Panc1 (cell line): ENCODE results near the gene P2RX4.

Experiments
- CTCF ChIP-seq: fragments of 450-650 bp; IDR thresholded peaks from 2 replicates; pipeline ENCODE4 v1.5.1; 2017; ENCODE audit warnings: mild to moderate bottlenecking
- POLR2AphosphoS5 ChIP-seq: IDR thresholded peaks from 2 replicates; pipeline ENCODE4 v1.6.1; 2012; ENCODE audit warnings: mild to moderate bottlenecking, low read depth, low read length, moderate library complexity
- REST ChIP-seq, 2 experiments: IDR thresholded peaks; 2 replicates each; pipeline ENCODE4 v1.6.1; 2011 to 2012; ENCODE audit warnings: low read depth in 2 of 2, control low read depth in 1 of 2, low read length in 1 of 2, mild to moderate bottlenecking in 1 of 2, moderate library complexity in 1 of 2; ENCODE audit not compliant: insufficient read depth in 1 of 2
- SIN3A ChIP-seq: IDR thresholded peaks from 2 replicates; pipeline ENCODE4 v1.6.1; 2012; ENCODE audit warnings: low read depth, mild to moderate bottlenecking, low read length, moderate library complexity, borderline replicate concordance; ENCODE audit not compliant: insufficient read depth
- TCF7L2 ChIP-seq: IDR thresholded peaks from 2 replicates; pipeline ENCODE4 v1.6.1; 2011; ENCODE audit warnings: mild to moderate bottlenecking, low read depth, low read length, inconsistent platforms

GRCh38 chr12:121189619-121190155 lies 20.2 kb upstream of the P2RX4 start:
- no peak for TF ChIP-seq CTCF
- TF ChIP-seq POLR2AphosphoS5: no peak
- TF ChIP-seq SIN3A: no peak
- TF ChIP-seq REST (IDR thresholded peaks at IDR 0.05; ENCODE audit: insufficient read depth in 1 of 2, low read depth in 2 of 2, low read length in 1 of 2): no peak
- TF ChIP-seq TCF7L2: no peak
